ENCODE results near the gene YAF2.

GRCh38 chr12:42277396-42278127, 39.5 kb upstream of the YAF2 start:
- no peak for TF ChIP-seq CTCF (IDR thresholded peaks at IDR 0.05)
- TF ChIP-seq POLR2A (IDR thresholded peaks at IDR 0.05) = no peak
